HEK293T (cell line): ENCODE results near the gene EIF4G3.

Experiments
- CTCF ChIA-PET: fragments of 350-600 bp; formaldehyde crosslinking; extraction: SDS; loops from one replicate; lab custom pipeline; 2021; ENCODE audit warnings: antibody characterized with exemption, inconsistent platforms; lab: Yijun Ruan, JAX
- POLR2A ChIA-PET: fragments of 350-600 bp; formaldehyde crosslinking; extraction: SDS; loops from one replicate; lab custom pipeline; 2020; ENCODE audit warnings: antibody characterized with exemption, inconsistent platforms; lab: Yijun Ruan, JAX
- DNase-seq: peaks from one replicate; pipeline ENCODE4 v3.0.0; 2012; ENCODE audit warnings: mixed read lengths; ENCODE audit errors: extremely low spot score
- ARNT ChIP-seq: fragments of 450-650 bp; IDR thresholded peaks from 2 replicates; pipeline ENCODE4 v1.6.1; 2017; ENCODE audit warnings: mild to moderate bottlenecking
- BHLHE40 ChIP-seq: fragments of 450-650 bp; IDR thresholded peaks from 2 replicates; pipeline ENCODE4 v1.6.1; 2016; ENCODE audit warnings: mild to moderate bottlenecking, moderate library complexity, borderline replicate concordance
- CTBP1 ChIP-seq: fragments of 450-650 bp; IDR thresholded peaks from 2 replicates; pipeline ENCODE4 v1.6.1; 2016; ENCODE audit warnings: borderline replicate concordance
- ELF4 ChIP-seq: fragments of 450-650 bp; IDR thresholded peaks from 2 replicates; pipeline ENCODE4 v1.6.1; 2017; ENCODE audit warnings: antibody characterized with exemption
- FOXA1 ChIP-seq: fragments of 450-650 bp; IDR thresholded peaks from 2 replicates; pipeline ENCODE4 v1.6.1; 2016; ENCODE audit warnings: mild to moderate bottlenecking
- FOXK2 ChIP-seq: fragments of 450-650 bp; IDR thresholded peaks from 2 replicates; pipeline ENCODE4 v1.6.1; 2016; ENCODE audit warnings: mild to moderate bottlenecking
- FOXM1 ChIP-seq: fragments of 450-650 bp; IDR thresholded peaks from 2 replicates; pipeline ENCODE4 v1.6.1; 2017; ENCODE audit warnings: mild to moderate bottlenecking, borderline replicate concordance
- HDGF ChIP-seq: fragments of 450-650 bp; IDR thresholded peaks from 2 replicates; pipeline ENCODE4 v1.6.1; 2017; ENCODE audit warnings: antibody characterized with exemption, borderline replicate concordance
- L3MBTL2 ChIP-seq: fragments of 450-650 bp; conservative IDR thresholded peaks from 2 replicates; pipeline ENCODE4 v1.6.1; 2016; ENCODE audit warnings: mild to moderate bottlenecking
- LEF1 ChIP-seq: fragments of 450-650 bp; IDR thresholded peaks from 2 replicates; pipeline ENCODE4 v1.6.1; 2017; ENCODE audit warnings: mild to moderate bottlenecking, borderline replicate concordance
- NFRKB ChIP-seq: fragments of 450-650 bp; IDR thresholded peaks from 2 replicates; pipeline ENCODE4 v1.6.1; 2016; ENCODE audit warnings: mild to moderate bottlenecking, moderate library complexity
- SP1 ChIP-seq: fragments of 450-650 bp; IDR thresholded peaks from 2 replicates; pipeline ENCODE4 v1.6.1; 2017
- SUZ12 ChIP-seq: fragments of 450-650 bp; IDR thresholded peaks from 2 replicates; pipeline ENCODE4 v1.6.1; 2016; ENCODE audit warnings: mild to moderate bottlenecking
- TARDBP ChIP-seq: fragments of 450-650 bp; IDR thresholded peaks from 2 replicates; pipeline ENCODE4 v1.6.1; 2016
- ZNF384 ChIP-seq: fragments of 450-650 bp; IDR thresholded peaks from 2 replicates; pipeline ENCODE4 v1.6.1; 2016
- TF ChIP-seq, protein P1 (sequence below): fragments of 450-650 bp; IDR thresholded peaks from 2 replicates; pipeline ENCODE4 v1.6.1; 2016

The EIF4G3 gene

DNA sequence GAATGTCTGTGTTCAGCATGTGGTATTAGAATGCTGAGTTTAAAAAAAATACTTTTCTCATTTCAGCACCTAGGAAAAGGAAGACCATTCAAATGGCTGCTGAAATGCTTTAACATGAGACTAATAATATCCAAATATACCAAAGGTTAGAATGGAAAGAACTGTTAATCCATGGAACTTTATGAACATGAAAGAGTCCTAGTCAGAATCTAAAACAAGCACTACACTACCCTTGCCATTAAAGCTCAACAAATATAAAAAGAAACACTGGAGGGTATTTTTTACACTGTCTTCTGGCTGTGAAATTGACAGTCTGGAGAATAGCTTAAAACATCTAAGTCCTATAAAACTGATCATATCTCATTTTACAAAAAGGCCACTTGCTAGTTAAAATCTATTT lies 276.6 kb downstream of the EIF4G3 start:
- ChIA-PET CTCF (interaction anchor here (0.6 to 1.0 kb wide), 2 partner anchors 163 to 203 kb away, joined by 3 to 5 read pairs; no protein-coding TSS in a partner anchor), POLR2A (no interaction called here)
- DNase-seq = no peak
- TF ChIP-seq HDGF = no peak
- TF ChIP-seq TARDBP = no peak
- no peak for TF ChIP-seq L3MBTL2
- no peak for TF ChIP-seq FOXM1
- TF ChIP-seq ZNF384 = no peak

DNA sequence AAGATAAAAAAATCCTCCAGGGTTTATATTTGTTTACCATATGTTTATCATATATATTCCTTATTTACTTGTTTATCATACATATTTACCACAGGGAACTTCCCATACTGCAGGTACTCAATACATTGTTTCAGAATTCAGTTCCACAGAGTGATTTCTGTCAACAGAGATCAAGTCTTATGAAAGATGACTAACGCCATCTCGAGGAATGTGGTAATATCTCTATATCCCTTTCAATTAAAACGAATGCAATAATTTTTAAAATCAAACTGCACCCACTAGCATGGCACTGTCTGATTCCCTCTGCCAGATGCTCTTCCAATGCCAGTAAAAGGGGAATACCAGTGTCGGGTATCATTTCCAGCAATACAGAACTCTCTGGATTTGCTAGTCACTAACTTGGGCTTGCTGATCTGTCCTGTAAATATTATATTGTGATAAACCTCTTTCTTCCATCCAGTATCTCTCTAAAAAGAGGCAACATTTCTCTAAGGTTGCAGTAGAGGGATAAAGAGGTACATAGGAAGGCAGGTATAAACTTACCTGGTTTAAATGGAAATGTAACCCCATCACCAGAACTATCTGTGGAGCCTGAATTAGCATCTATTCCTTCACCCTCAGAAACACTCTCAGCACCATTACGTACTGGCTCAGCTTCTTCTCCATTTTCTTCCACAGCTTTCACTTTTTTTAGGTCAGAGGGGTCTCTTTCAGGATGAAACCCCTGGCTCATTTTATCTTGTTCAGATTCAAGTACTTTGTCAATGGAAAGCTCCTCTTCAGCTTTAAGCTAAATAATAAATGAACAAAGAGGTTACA lies 277.3 kb downstream of the EIF4G3 start:
- POLR2A ChIA-PET = no interaction called here

GRCh38 chr1:20896826-20897225 lies 279.9 kb downstream of the EIF4G3 start:
- DNase-seq = no peak
- no peak for TF ChIP-seq FOXA1
- TF ChIP-seq HDGF = no peak
- no peak for TF ChIP-seq CTBP1
- TF ChIP-seq FOXM1 = no peak
- no peak for TF ChIP-seq FOXK2
- TF ChIP-seq SUZ12 = no peak
- TF ChIP-seq ZNF384 = no peak
- TF ChIP-seq ARNT = no peak
- TF ChIP-seq TARDBP = no peak
- ChIA-PET POLR2A (no interaction called here), CTCF (no interaction called here)

More for the DNA sequence above, 277.3 kb downstream of the EIF4G3 start:
- CTCF ChIA-PET = interaction anchor here (0.6 to 1.0 kb wide), 2 partner anchors 164 to 203 kb away, joined by 3 to 5 read pairs; no protein-coding TSS in a partner anchor
- DNase-seq = no peak
- TF ChIP-seq L3MBTL2 (no peak), BHLHE40 (no peak), HDGF (no peak), ZNF384 (no peak), FOXK2 (no peak), FOXM1 (no peak), TARDBP (no peak), NFRKB (no peak), ARNT (no peak), FOXA1 (no peak)

GRCh38 chr1:20893931-20894330 lies 282.8 kb downstream of the EIF4G3 start:
- TF ChIP-seq CTBP1 (no peak), FOXM1 (no peak), L3MBTL2 (no peak), ZNF384 (no peak), HDGF (no peak), BHLHE40 (no peak), FOXA1 (no peak), ARNT (no peak), FOXK2 (no peak), NFRKB (no peak), LEF1 (no peak), SP1 (no peak)
- TF ChIP-seq, protein P1, sequence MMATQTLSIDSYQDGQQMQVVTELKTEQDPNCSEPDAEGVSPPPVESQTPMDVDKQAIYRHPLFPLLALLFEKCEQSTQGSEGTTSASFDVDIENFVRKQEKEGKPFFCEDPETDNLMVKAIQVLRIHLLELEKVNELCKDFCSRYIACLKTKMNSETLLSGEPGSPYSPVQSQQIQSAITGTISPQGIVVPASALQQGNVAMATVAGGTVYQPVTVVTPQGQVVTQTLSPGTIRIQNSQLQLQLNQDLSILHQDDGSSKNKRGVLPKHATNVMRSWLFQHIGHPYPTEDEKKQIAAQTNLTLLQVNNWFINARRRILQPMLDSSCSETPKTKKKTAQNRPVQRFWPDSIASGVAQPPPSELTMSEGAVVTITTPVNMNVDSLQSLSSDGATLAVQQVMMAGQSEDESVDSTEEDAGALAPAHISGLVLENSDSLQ = no peak
- DNase-seq = no peak
- ChIA-PET POLR2A (no interaction called here), CTCF (interaction anchor here (0.6 kb wide), 1 partner anchor 499 kb away, joined by 3 read pairs; no protein-coding TSS in a partner anchor)

- no peak for TF ChIP-seq NFRKB
- TF ChIP-seq, protein P1 = no peak
- no peak for TF ChIP-seq L3MBTL2
- no peak for TF ChIP-seq FOXK2
- no peak for TF ChIP-seq LEF1
- no peak for TF ChIP-seq BHLHE40
- TF ChIP-seq TARDBP = no peak
- TF ChIP-seq SUZ12 = no peak
- TF ChIP-seq ELF4 = no peak
- DNase-seq = no peak
- ChIA-PET CTCF (no interaction called here), POLR2A (no interaction called here)
Observed at GRCh38 chr1:20891091-20891490, 285.6 kb downstream of the EIF4G3 start.

DNA sequence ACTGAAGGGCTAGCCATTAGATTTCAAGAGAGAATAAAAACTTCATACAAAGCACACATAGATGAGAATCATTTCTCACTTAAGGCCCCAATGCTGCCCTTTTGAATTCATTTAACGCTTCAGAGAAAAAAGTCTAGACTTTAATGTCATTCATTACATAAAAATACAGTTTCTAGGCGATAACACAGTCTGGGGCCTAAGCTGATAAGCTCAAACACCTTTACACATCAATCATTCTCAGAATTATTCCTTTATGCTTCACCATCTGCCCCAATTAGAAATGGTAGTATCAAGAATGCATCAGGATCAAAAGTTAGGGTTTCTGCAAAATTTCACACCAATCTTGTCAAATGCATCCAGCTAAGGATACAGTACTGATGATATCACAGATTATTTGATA lies 289.5 kb downstream of the EIF4G3 start:
- ChIA-PET CTCF (interaction anchor here (0.6 to 0.7 kb wide), 2 partner anchors 25 to 524 kb away, joined by 3 read pairs; no protein-coding TSS in a partner anchor), POLR2A (no interaction called here)

More for the DNA sequence above, 289.5 kb downstream of the EIF4G3 start:
- TF ChIP-seq TARDBP (no peak), ZNF384 (no peak), ELF4 (no peak), BHLHE40 (no peak), SUZ12 (no peak), FOXM1 (no peak), FOXA1 (no peak), SP1 (no peak), FOXK2 (no peak), NFRKB (no peak), CTBP1 (no peak), ARNT (no peak)
- TF ChIP-seq, protein P1 = no peak
- no peak for DNase-seq
